HT-29 (cell line): ENCODE measurements around the gene HMX3. TPM values are rescaled to one million over a fixed set of nuclear protein-coding genes. Genes with fewer than 3 reads are reported as not detected.

ENCODE experiments used
- DNase-seq: peaks from one replicate; pipeline ENCODE4 v3.0.0-alpha.2; 2015; ENCODE audit warnings: low spot score
- total RNA-seq: library from RNA; depleted of rRNA; stranded (reverse); fragments of >200 nt; shearing (Covaris generic); gene quantifications from 2 replicates; pipeline ENCODE4 v1.2.3, GENCODE V29; 2014; rRNA removed

HMX3 gene
- total RNA-seq = not detected in 2 replicates

GRCh38 chr10:123135415-123136141 is at the start of gene HMX3:
Gene HMX3 (plus strand): TSS chr10:123135970. CDS start chr10:123136051, 81 bp downstream.
- no peak for DNase-seq

GRCh38 chr10:123086281-123086680 is 49.5 kb upstream of the HMX3 start:
- no peak for DNase-seq

GRCh38 chr10:123087348-123087747 is 48.4 kb upstream of the HMX3 start:
- DNase-seq = no peak

GRCh38 chr10:123087786-123088185 is 48.0 kb upstream of the HMX3 start:
- DNase-seq = no peak

GRCh38 chr10:123092635-123093414 is 42.9 kb upstream of the HMX3 start:
- no peak for DNase-seq

GRCh38 chr10:123093489-123093888 is 42.3 kb upstream of the HMX3 start:
- DNase-seq = no peak

GRCh38 chr10:123096452-123096851 is 39.3 kb upstream of the HMX3 start:
- no peak for DNase-seq

GRCh38 chr10:123097039-123097438 is 38.7 kb upstream of the HMX3 start:
- DNase-seq = no peak

- DNase-seq = no peak
Measured at GRCh38 chr10:123100030-123100762, 35.6 kb upstream of the HMX3 start.

- no peak for DNase-seq
Measured at GRCh38 chr10:123101872-123102271, 33.9 kb upstream of the HMX3 start.

- DNase-seq = no peak
Measured at GRCh38 chr10:123102673-123103072, 33.1 kb upstream of the HMX3 start.

GRCh38 chr10:123103944-123104343 is 31.8 kb upstream of the HMX3 start:
- no peak for DNase-seq

GRCh38 chr10:123109466-123109865 is 26.3 kb upstream of the HMX3 start:
- DNase-seq = no peak

GRCh38 chr10:123117644-123118417 is 17.9 kb upstream of the HMX3 start:
- no peak for DNase-seq

GRCh38 chr10:123119081-123119480 is 16.7 kb upstream of the HMX3 start:
- no peak for DNase-seq

GRCh38 chr10:123126246-123126645 is 9.5 kb upstream of the HMX3 start:
- no peak for DNase-seq

- DNase-seq = no peak
Measured at GRCh38 chr10:123129618-123130271, 6.0 kb upstream of the HMX3 start.

- peak; percentile 87 for DNase-seq
Measured at GRCh38 chr10:123132576-123133477, 2.9 kb upstream of the HMX3 start.

- no peak for DNase-seq
Measured at GRCh38 chr10:123133541-123134342, 2.0 kb upstream of the HMX3 start.
